DLD1 (cell line): ENCODE data around the gene EFEMP2.
"Not testable (repeated sequence)": the region's sequence is repeated elsewhere in the genome, so short reads cannot be mapped to it uniquely, and the experiment has no call there.

Source experiments
- in situ Hi-C: cut with HindIII; loops from 2 replicates; pipeline ENCODE4 v1.10.0; 2017; ENCODE audit warnings: low sequenced_read_pairs

Gene EFEMP2

GRCh38 chr11:65856689-65857499 lies 15.7 kb downstream of the EFEMP2 start:
- in situ Hi-C loops = no loop called here

- in situ Hi-C loops = no loop called here
Observed at GRCh38 chr11:65855927-65856363, 16.7 kb downstream of the EFEMP2 start.

GRCh38 chr11:65854852-65855837 lies 17.5 kb downstream of the EFEMP2 start:
- in situ Hi-C loops = no loop called here

DNA sequence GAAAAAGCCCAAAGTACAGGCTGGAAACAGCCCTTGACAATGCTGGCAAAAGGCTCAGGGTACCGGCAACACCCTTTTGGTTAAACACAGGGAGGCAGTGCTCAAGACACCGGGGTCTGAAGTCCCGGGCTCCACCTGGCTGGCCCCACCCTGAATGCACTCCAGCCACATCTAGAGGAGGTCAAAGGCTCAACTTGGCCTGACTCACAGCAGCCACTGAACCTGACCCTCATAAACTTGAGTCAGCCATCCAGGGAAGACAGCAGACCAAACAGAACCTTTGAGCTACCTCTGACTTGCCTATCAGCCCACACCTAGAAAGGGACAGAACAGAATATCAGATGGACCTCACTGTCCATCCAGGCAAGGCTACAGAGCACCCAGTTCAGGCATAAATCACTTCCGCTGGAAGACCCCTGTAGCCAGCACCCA lies 18.4 kb downstream of the EFEMP2 start:
- in situ Hi-C loops = no loop called here

- in situ Hi-C loops = no loop called here
Observed at GRCh38 chr11:65853246-65853979, 19.2 kb downstream of the EFEMP2 start.

DNA sequence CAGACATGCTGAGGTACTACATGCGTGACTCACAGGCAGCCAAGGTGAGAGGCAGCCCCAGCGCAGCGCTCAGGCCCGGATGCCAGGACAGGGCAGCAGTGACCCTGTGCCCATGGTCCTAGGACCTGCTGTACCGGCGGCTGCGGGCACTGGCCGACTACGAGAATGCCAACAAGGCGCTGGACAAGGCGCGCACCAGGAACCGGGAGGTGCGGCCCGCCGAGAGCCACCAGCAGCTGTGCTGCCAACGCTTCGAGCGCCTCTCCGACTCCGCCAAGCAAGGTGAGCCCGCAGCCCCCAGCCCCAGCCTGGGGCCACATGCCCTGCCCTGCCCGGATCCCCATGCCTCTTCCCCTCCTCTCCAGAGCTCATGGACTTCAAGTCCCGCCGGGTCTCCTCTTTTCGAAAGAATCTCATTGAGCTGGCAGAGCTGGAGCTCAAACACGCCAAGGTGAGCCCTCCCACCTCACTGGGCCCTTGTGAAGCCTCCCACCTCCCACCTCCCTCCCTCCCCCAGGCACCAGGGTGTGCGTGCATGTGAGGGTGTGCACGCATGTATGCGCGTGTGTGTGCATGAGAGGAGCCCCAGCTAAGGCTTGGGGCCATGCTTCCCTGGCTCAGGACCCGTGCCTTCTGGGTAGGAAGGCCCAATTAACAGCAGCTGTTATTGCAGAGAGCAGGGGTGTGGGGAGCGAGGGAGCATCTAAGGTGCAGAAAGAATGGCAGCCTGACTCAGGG lies 19.9 kb downstream of the EFEMP2 start:
- in situ Hi-C loops = no loop called here

- in situ Hi-C loops = no loop called here
Observed at GRCh38 chr11:65851811-65852507, 20.6 kb downstream of the EFEMP2 start.

DNA sequence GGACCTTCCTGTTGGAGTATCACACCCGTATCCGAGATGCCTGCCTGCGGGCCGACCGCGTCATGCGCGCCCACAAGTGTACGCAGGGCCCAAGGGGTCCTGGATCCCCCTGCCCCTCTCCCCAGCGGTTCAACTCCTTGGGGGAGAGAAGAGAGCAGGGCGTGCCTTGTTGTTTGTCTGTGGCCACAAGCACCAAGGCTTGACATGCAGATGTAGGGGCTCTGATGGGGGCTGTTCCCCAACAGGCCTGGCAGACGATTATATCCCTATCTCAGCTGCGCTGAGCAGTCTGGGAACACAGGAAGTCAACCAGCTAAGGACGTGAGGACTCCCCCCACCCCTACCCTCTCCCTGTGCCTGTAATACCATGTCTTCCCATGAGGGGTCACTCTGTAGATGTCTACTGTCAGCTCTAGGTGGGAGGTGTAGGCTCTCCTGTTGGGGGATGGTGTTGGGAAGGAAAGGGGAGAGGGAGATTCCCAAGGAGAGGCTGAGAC lies 21.5 kb downstream of the EFEMP2 start:
- in situ Hi-C loops = no loop called here

DNA sequence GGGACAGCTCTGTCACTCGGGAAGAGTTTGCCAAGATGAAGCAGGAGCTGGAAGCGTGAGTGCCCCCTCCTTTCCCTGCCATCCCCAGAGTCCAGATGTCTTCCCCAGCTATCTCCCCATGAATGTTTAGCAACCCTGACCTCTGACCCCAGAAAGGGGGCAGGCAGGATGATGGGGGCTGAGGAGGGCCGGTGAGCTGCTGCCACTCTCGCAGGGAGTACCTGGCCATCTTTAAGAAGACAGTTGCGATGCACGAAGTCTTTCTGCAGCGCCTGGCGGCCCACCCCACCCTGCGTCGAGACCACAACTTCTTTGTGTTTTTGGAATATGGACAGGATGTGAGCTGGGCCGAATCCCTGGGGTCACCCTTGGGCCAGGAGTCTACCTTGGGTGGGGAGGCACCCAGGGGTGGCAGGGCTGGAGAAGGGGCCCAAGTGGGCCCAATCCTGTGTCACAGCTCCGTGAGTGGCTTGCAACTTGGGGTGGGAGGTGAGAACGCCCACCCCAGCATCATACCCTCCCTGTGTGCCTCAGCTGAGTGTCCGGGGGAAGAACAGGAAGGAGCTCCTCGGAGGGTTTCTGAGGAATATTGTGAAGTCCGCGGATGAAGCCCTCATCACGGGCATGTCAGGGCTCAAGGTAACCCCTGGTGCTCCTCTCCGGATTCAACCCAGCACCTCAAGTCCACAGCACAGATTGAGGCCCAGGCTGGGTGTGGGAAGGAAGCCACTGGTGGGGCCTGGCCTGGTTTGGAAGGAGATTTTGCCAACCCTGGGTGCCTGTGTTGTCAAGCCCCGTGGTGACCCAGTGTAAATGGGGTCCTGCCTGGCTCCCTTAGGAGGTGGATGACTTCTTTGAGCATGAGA lies 22.1 kb downstream of the EFEMP2 start:
- in situ Hi-C loops = no loop called here

- in situ Hi-C loops = no loop called here
Observed at GRCh38 chr11:65849771-65850216, 22.8 kb downstream of the EFEMP2 start.

DNA sequence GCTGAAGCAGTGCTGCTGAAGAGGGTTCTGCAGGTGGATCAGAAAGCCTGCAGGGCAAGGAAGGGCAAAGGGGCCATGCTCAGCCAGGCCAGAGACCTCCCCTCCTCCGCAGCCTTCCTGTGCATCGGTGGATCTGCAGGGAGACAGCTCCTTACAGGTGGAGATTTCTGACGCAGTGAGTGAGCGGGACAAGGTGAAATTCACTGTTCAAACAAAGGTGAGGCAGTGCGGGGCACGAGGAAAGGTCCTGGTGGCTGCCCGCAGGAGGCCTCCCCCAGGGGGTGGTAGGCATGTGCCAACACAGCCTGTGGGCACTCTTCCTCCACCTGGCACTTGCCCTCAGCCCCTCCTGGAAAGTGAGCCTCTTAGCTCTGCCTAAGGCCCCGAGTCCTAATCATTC lies 23.2 kb downstream of the EFEMP2 start:
- in situ Hi-C loops = no loop called here

- in situ Hi-C loops = not testable (repeated sequence)
Observed at GRCh38 chr11:65848693-65849092, 23.9 kb downstream of the EFEMP2 start.

DNA sequence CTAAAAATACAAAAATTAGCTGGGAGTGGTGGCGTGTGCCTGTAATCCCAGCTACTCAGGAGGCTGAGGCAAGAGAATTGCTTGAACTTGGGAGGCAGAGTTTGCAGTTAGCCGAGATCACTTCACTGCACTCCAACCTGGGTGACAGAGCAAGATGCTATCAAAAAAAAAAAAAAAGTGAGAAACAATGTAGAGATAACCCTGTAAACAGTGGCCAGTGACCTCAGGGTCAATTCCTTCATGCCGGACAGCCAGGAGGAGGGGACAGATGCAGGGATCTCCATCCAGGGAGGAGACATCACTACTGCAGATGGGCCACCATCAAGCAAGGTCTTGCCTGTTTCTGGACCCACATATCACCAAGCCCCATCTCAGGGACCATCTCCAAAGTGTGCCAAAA lies 24.9 kb downstream of the EFEMP2 start:
- in situ Hi-C loops = no loop called here

DNA sequence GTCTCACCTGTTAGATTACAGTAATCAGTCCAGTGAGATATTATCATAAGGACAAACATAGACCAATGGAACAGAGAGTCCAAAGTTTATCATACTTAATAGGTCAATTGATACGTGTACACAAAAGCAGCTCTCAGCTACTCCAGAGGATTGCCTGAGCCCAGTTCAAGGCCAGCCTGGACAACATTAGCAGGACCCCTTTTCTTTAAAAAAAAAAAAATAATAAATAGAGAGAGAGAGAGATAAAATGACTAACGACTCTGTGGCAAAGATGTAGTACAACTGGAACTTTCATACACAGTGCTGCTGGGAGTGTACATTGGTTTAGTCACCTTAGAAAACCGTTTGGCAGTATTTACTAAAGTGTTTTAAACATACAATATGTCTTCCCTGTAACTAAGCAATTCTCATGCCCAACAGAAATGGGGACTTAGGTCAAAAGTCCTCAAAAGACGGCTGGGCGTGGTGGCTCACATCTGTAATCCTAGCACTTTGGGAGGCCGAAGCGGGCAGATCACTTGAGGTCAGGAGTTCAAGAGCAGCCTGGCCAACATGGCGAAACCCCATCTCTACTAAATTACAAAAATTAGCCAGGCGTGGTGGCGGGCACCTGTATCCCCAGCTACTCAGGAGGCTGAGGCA lies 28.2 kb downstream of the EFEMP2 start:
- in situ Hi-C loops = no loop called here

- in situ Hi-C loops = no loop called here
Observed at GRCh38 chr11:65843811-65844210, 28.8 kb downstream of the EFEMP2 start.

GRCh38 chr11:65842144-65842543 lies 30.5 kb downstream of the EFEMP2 start:
- in situ Hi-C loops = no loop called here

DNA sequence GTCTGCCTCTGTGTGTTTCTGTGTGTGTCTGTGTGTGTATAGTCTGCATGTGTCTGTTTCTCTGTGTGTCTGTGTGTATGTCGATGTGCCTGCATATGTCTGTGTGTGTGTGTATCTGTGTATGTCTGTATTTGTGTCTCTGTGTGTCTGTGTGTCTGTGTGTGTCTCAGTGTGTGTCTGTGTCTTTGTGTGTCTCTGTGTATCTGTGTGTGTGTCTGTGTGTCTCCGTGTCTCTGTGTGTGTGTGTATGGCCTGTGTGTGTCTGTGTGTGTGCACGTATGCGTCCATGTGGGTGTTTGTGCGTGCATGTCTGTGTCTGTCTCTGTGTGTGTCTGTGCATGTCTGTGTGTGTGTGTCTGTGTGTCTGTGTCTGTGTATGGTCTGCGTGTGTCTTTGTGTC lies 38.4 kb downstream of the EFEMP2 start:
- in situ Hi-C loops = no loop called here
